Measurements from ENCODE around the gene CCL21.

- TF ChIP-seq CTCF (CRISPR knock-in tag; IDR thresholded peaks at IDR 0.05), result no peak
- TF ChIP-seq POLR2A (IDR thresholded peaks at IDR 0.05; ENCODE audit: insufficient read depth in 1 of 2, low read depth in 2 of 2, low read length in 2 of 2), result no peak
- TF ChIP-seq ATAD3A (CRISPR knock-in tag; IDR thresholded peaks at IDR 0.05), result no peak
- no peak for TF ChIP-seq TCF12 (IDR thresholded peaks at IDR 0.05)
- no peak for TF ChIP-seq TCF12 (CRISPR knock-in tag; IDR thresholded peaks at IDR 0.05)
- no peak for TF ChIP-seq NCOA1 (CRISPR knock-in tag; IDR thresholded peaks at IDR 0.05)
- TF ChIP-seq ZSCAN5A (CRISPR knock-in tag; IDR thresholded peaks at IDR 0.05; ENCODE audit: borderline replicate concordance), result no peak
- TF ChIP-seq, protein P1, sequence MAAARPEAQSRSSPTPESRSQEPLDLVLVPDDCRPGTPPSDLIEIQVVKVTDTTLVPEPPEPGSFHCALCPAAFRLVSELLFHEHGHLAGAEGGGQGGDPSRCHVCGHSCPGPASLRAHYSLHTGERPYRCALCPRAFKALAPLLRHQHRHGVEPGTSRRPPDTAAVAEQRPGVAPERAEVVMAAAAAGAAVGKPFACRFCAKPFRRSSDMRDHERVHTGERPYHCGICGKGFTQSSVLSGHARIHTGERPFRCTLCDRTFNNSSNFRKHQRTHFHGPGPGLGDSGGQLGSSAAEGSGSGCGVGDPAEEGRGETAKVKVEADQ (CRISPR knock-in tag; IDR thresholded peaks at IDR 0.05; ENCODE audit: borderline replicate concordance), result no peak
- TF ChIP-seq PRPF4 (IDR thresholded peaks at IDR 0.05; ENCODE audit: low read depth, low read length, poor library complexity, severe bottlenecking), result no peak
- no peak for TF ChIP-seq NFRKB (IDR thresholded peaks at IDR 0.05)
- TF ChIP-seq TAF1 (CRISPR knock-in tag; IDR thresholded peaks at IDR 0.05), result no peak
- no peak for TF ChIP-seq PCBP2 (optimal IDR thresholded peaks at IDR 0.05; ENCODE audit: low read depth, low read length, poor library complexity, severe bottlenecking)
- TF ChIP-seq ZSCAN29 (CRISPR knock-in tag; conservative IDR thresholded peaks at IDR 0.05), result no peak
- TF ChIP-seq CC2D1A (CRISPR knock-in tag; IDR thresholded peaks at IDR 0.05), result no peak
- no peak for TF ChIP-seq SIN3A (IDR thresholded peaks at IDR 0.05; ENCODE audit: borderline replicate concordance, low read depth, low read length)
These were observed 22.5 kb upstream of the CCL21 start for GRCh38 chr9:34732478-34732877.
